ENCODE data around the gene VASP.

GRCh38 chr19:45477186-45477585, 30.1 kb upstream of the VASP start:
- TF ChIP-seq POLR2A (IDR thresholded peaks at IDR 0.05; ENCODE audit: extremely low read depth, insufficient read length): no peak
- TF ChIP-seq CTCF (IDR thresholded peaks at IDR 0.05; ENCODE audit: low read depth, low read length): no peak
- no peak for TF ChIP-seq MYC (IDR thresholded peaks at IDR 0.05; ENCODE audit: low read depth, low read length)
- TF ChIP-seq MAX (IDR thresholded peaks at IDR 0.05; ENCODE audit: low read depth, low read length): no peak
